GM12891 (cell line): ENCODE measurements around the gene DUXB.

Experiments used
- POLR2A ChIP-seq: IDR thresholded peaks from 2 replicates; pipeline ENCODE4 v1.6.1; 2011; ENCODE audit warnings: low read depth, low read length, control low read depth
- POLR2AphosphoS5 ChIP-seq: IDR thresholded peaks from 2 replicates; pipeline ENCODE4 v1.6.1; 2011; ENCODE audit warnings: low read depth, low read length, control low read depth
- SPI1 ChIP-seq: IDR thresholded peaks from 2 replicates; pipeline ENCODE4 v1.6.1; 2011; ENCODE audit warnings: low read depth, low read length, control low read depth
- TAF1 ChIP-seq: IDR thresholded peaks from 2 replicates; pipeline ENCODE4 v1.6.1; 2011; ENCODE audit warnings: low read depth, low read length, control low read depth

GRCh38 chr16:75687361-75687760 lies 13.9 kb downstream of the DUXB start:
- TF ChIP-seq POLR2AphosphoS5, result no peak
- no peak for TF ChIP-seq POLR2A
- no peak for TF ChIP-seq TAF1
- TF ChIP-seq SPI1, result no peak
